Pancreas (tissue), 10 donors: ENCODE measurements around the gene CLDND2. TPM values are rescaled to one million over a fixed set of nuclear protein-coding genes. Genes with fewer than 3 reads are reported as not detected.

Source experiments
- ATAC-seq, 4 donors: fragments of 200-7000 bp; cut with Tn5 transposase; one replicate each; pipeline versions ENCODE4 v1.8.0 to v1.9.1; 2020; ENCODE audit warnings: mild to moderate bottlenecking in 4 of 4, moderate library complexity in 4 of 4
- DNase-seq, 6 donors: peaks; one replicate each; pipeline ENCODE4 v3.0.0-alpha.2; 2020
- FAIRE-seq: peaks from 2 replicates; lab custom pipeline; 2012; peaks lifted over from hg19 to GRCh38; lab: Jason Lieb, UNC
- H3K27ac ChIP-seq, 4 donors: fragments of 200-600 bp; sonication (generic); 1 replicate in 3 of 4; 2 replicates in 1 of 4; pipeline versions ENCODE4 v1.5.0 to v1.8.0; 2020
- H3K27me3 ChIP-seq, 4 donors: fragments of 200-600 bp; one replicate each; pipeline ENCODE4 v1.8.0; 2021
- H3K36me3 ChIP-seq, 3 donors: fragments of 200-600 bp; sonication (generic) in 1 of 3; one replicate each; pipeline versions ENCODE4 v1.5.0 to v1.8.0; 2020 to 2021
- H3K4me1 ChIP-seq, 3 donors: fragments of 200-600 bp; one replicate each; pipeline ENCODE4 v1.8.0; 2021
- H3K4me3 ChIP-seq, 4 donors: fragments of 200-600 bp; sonication (generic) in 2 of 4; one replicate each; pipeline versions ENCODE4 v1.5.0 to v1.8.0; 2020 to 2021
- H3K9me3 ChIP-seq, 4 donors: fragments of 200-600 bp; one replicate each; pipeline ENCODE4 v1.8.0; 2021
- WGBS, 2 donors: extraction: QIAGEN DNeasy Blood & Tissue Kit; methylation state at CpG; one replicate each; pipeline ENCODE4 v1.1.7; 2013; 5-methylcytosine and 5-hydroxymethylcytosine counted together
- intact Hi-C, 3 donors: fragments of 100-400 bp; cut with DNase I; formaldehyde crosslinking; loops; one replicate each; pipeline versions ENCODE4 v1.11.1 to v1.14.2; 2022
- polyA plus RNA-seq, 2 donors: library from polyadenylated mRNA; stranded (reverse); fragments of 200-250 nt; gene quantifications; one replicate each; pipeline ENCODE4 v1.2.3, GENCODE V29; 2013
- total RNA-seq, 6 donors: library from RNA; stranded (reverse); fragmentation: NEBNext Ultra II Directional in 4 of 6; extraction: Animal tissue kit (Norgen Biotek cat#: 25700) in 4 of 6; gene quantifications; one replicate each; pipeline versions ENCODE4 v1.2.1 to v1.2.4, GENCODE V29; 2021 to 2023
- TF ChIP-seq, protein P1 (sequence below), 4 donors: fragments of 200-600 bp; sonication (generic) in 3 of 4; IDR thresholded peaks; one replicate each; pipeline versions ENCODE4 v1.5.0 to v1.8.0; 2021; ENCODE audit warnings: antibody characterized with exemption in 4 of 4
- donor health status: healthy with polysubstance abuse.
- donor health status: DM: no; HTN: no; CAD: no; lungs with moderate emphysema.
- donor health status: DM: no; HTN: no; CAD: no.
- donor health status: control.
- donor health status: control.
- donor health status: Bipolar disorder and iron deficiency.
- donor health status: DM: yes; HTN: yes; CAD: no.
- donor health status: DM: no; HTN: no; CAD: no.
- donor health status: DM: no; HTN: no; CAD: no.
- donor health status: DM: yes; HTN: yes; CAD: no.

Gene CLDND2
- total and polyA plus RNA-seq, 8 donors = 0.46 to 7.7 (median 0.83) TPM; not detected in 1

- H3K27me3 ChIP-seq = peaks cover 0 to 10% (median 3%) of the 10 kb centered on the region in 4 donors
- TF ChIP-seq, protein P1, sequence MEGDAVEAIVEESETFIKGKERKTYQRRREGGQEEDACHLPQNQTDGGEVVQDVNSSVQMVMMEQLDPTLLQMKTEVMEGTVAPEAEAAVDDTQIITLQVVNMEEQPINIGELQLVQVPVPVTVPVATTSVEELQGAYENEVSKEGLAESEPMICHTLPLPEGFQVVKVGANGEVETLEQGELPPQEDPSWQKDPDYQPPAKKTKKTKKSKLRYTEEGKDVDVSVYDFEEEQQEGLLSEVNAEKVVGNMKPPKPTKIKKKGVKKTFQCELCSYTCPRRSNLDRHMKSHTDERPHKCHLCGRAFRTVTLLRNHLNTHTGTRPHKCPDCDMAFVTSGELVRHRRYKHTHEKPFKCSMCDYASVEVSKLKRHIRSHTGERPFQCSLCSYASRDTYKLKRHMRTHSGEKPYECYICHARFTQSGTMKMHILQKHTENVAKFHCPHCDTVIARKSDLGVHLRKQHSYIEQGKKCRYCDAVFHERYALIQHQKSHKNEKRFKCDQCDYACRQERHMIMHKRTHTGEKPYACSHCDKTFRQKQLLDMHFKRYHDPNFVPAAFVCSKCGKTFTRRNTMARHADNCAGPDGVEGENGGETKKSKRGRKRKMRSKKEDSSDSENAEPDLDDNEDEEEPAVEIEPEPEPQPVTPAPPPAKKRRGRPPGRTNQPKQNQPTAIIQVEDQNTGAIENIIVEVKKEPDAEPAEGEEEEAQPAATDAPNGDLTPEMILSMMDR (IDR thresholded peaks at IDR 0.05) = no peak
- intact Hi-C loops = no loop called here
- 54 to 69% methylated on average over 29 of the region's 29 CpGs for WGBS, 2 donors
- no peak for DNase-seq
- H3K4me3 ChIP-seq = no peak overlapping the region
- no peak for ATAC-seq
- peaks cover 0 to 4% (median 0%) of the 10 kb centered on the region in 3 donors for H3K4me1 ChIP-seq
- H3K27ac ChIP-seq = no peak overlapping the region
- H3K36me3 ChIP-seq = no peaks in the 10 kb centered on the region
- no peaks in the 10 kb centered on the region for H3K9me3 ChIP-seq
- FAIRE-seq = no peak
Observed at GRCh38 chr19:51323481-51324166, 45.2 kb downstream of the CLDND2 start.

DNA sequence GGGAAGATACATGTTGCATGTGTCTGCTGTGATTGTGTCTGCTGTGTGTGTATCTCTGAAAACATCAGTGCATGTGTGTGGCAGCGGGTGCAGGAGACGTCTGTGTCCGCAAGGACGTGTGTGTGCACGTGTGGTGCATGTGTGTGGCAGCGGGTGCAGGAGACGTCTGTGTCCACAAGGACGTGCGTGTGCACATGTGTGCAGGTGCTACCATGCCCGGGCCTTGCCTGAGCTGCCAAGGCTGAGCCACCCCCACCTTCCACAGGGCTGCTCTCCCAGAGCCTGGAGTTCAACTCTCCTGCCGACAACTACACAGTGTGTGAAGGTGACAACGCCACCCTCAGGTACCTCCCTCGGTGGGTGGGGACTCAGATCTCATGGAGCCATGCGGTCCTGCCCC, 47.0 kb downstream of the CLDND2 start:
- Histone ChIP-seq H3K36me3 (no peaks in the 10 kb centered on the region), H3K27me3 (no peaks in the 10 kb centered on the region), H3K4me3 (no peak overlapping the region), H3K4me1 (no peaks in the 10 kb centered on the region), H3K9me3 (no peaks in the 10 kb centered on the region), H3K27ac (no peak overlapping the region)
- 44 to 50% methylated on average over 14 of the region's 14 CpGs for whole genome bisulfite sequencing, 2 donors
- intact Hi-C loops = no loop called here
- no peak for ATAC-seq
- TF ChIP-seq, protein P1 (IDR thresholded peaks at IDR 0.05) = no peak
- DNase-seq = no peak
- no peak for FAIRE-seq

- no peak for FAIRE-seq
- 2 to 7% methylated on average over 14 of the region's 14 CpGs for WGBS, 2 donors
- intact Hi-C loops = no loop called here
- Histone ChIP-seq H3K4me1 (no peaks in the 10 kb centered on the region), H3K27me3 (no peaks in the 10 kb centered on the region), H3K4me3 (no peak overlapping the region), H3K27ac (no peak overlapping the region), H3K9me3 (no peaks in the 10 kb centered on the region), H3K36me3 (no peaks in the 10 kb centered on the region)
- peak in 2 of 4 donors; percentile 21 to 36 for ATAC-seq
- DNase-seq = peak in 1 of 6 donors; percentile 42
- TF ChIP-seq, protein P1 (IDR thresholded peaks at IDR 0.05) = no peak
Observed at GRCh38 chr19:51320280-51320657, 48.5 kb downstream of the CLDND2 start.

GRCh38 chr19:51319649-51320279, 49.0 kb downstream of the CLDND2 start:
- 63% methylated on average over 14 of the region's 14 CpGs for WGBS, 2 donors
- Histone ChIP-seq H3K9me3 (no peaks in the 10 kb centered on the region), H3K4me1 (no peaks in the 10 kb centered on the region), H3K27me3 (no peaks in the 10 kb centered on the region), H3K4me3 (no peak overlapping the region), H3K27ac (no peak overlapping the region), H3K36me3 (no peaks in the 10 kb centered on the region)
- ATAC-seq = no peak
- no peak for DNase-seq
- intact Hi-C loops = no loop called here
- no peak for FAIRE-seq
- TF ChIP-seq, protein P1 (IDR thresholded peaks at IDR 0.05) = no peak
